HEK293 (cell line): ENCODE measurements around the gene NYAP2.

Experiments used
- CTCF ChIP-seq: fragments of 450-650 bp; formaldehyde crosslinking; IDR thresholded peaks from 2 replicates; pipeline ENCODE4 v1.5.1; 2016; ENCODE audit warnings: missing biosample characterization, missing genetic modification characterization
- PATZ1 ChIP-seq: fragments of 450-650 bp; formaldehyde crosslinking; IDR thresholded peaks from 2 replicates; pipeline ENCODE4 v1.5.1; 2016; ENCODE audit warnings: missing biosample characterization, missing genetic modification characterization
- ZNF19 ChIP-seq: fragments of 450-650 bp; formaldehyde crosslinking; IDR thresholded peaks from 2 replicates; pipeline ENCODE4; 2016; ENCODE audit warnings: missing biosample characterization, missing genetic modification characterization, low read depth
- ZNF311 ChIP-seq: fragments of 450-650 bp; formaldehyde crosslinking; IDR thresholded peaks from 2 replicates; pipeline ENCODE4 v1.5.1; 2017; ENCODE audit warnings: missing biosample characterization, missing genetic modification characterization, borderline replicate concordance
- ZNF610 ChIP-seq: fragments of 450-650 bp; formaldehyde crosslinking; IDR thresholded peaks from 2 replicates; pipeline ENCODE4 v1.5.1; 2016; ENCODE audit warnings: missing biosample characterization, missing genetic modification characterization, borderline replicate concordance
- ZNF747 ChIP-seq: fragments of 450-650 bp; formaldehyde crosslinking; IDR thresholded peaks from 2 replicates; pipeline ENCODE4 v1.5.1; 2016; ENCODE audit warnings: missing biosample characterization, missing genetic modification characterization
- TF ChIP-seq, protein P1 (sequence below): fragments of 450-650 bp; formaldehyde crosslinking; IDR thresholded peaks from 2 replicates; pipeline ENCODE4 v1.5.1; 2016; ENCODE audit warnings: missing biosample characterization, missing genetic modification characterization
- TF ChIP-seq, protein P2 (sequence below): fragments of 450-650 bp; formaldehyde crosslinking; IDR thresholded peaks from 2 replicates; pipeline ENCODE4 v1.5.1; 2016; ENCODE audit warnings: missing biosample characterization, missing genetic modification characterization, borderline replicate concordance

- TF ChIP-seq, protein P1, sequence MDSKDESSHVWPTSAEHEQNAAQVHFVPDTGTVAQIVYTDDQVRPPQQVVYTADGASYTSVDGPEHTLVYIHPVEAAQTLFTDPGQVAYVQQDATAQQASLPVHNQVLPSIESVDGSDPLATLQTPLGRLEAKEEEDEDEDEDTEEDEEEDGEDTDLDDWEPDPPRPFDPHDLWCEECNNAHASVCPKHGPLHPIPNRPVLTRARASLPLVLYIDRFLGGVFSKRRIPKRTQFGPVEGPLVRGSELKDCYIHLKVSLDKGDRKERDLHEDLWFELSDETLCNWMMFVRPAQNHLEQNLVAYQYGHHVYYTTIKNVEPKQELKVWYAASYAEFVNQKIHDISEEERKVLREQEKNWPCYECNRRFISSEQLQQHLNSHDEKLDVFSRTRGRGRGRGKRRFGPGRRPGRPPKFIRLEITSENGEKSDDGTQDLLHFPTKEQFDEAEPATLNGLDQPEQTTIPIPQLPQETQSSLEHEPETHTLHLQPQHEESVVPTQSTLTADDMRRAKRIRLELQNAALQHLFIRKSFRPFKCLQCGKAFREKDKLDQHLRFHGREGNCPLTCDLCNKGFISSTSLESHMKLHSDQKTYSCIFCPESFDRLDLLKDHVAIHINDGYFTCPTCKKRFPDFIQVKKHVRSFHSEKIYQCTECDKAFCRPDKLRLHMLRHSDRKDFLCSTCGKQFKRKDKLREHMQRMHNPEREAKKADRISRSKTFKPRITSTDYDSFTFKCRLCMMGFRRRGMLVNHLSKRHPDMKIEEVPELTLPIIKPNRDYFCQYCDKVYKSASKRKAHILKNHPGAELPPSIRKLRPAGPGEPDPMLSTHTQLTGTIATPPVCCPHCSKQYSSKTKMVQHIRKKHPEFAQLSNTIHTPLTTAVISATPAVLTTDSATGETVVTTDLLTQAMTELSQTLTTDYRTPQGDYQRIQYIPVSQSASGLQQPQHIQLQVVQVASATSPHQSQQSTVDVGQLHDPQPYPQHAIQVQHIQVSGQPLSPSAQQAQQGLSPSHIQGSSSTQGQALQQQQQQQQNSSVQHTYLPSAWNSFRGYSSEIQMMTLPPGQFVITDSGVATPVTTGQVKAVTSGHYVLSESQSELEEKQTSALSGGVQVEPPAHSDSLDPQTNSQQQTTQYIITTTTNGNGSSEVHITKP (tag by site-specific recombination) = no peak
- TF ChIP-seq ZNF747 (no peak), CTCF (tag by site-specific recombination) (no peak), ZNF19 (tag by site-specific recombination) (no peak), PATZ1 (tag by site-specific recombination) (no peak), ZNF311 (no peak), ZNF610 (tag by site-specific recombination) (no peak)
- TF ChIP-seq, protein P2, sequence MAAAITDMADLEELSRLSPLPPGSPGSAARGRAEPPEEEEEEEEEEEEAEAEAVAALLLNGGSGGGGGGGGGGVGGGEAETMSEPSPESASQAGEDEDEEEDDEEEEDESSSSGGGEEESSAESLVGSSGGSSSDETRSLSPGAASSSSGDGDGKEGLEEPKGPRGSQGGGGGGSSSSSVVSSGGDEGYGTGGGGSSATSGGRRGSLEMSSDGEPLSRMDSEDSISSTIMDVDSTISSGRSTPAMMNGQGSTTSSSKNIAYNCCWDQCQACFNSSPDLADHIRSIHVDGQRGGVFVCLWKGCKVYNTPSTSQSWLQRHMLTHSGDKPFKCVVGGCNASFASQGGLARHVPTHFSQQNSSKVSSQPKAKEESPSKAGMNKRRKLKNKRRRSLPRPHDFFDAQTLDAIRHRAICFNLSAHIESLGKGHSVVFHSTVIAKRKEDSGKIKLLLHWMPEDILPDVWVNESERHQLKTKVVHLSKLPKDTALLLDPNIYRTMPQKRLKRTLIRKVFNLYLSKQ (tag by site-specific recombination) = no peak
These were observed 199.4 kb downstream of the NYAP2 start for GRCh38 chr2:225598897-225599296.
